NCI-H69 (cell line): ENCODE measurements around the gene RCSD1.
"Not testable (repeated sequence)": the region's sequence is repeated elsewhere in the genome, so short reads cannot be mapped to it uniquely, and the experiment has no call there.

ENCODE experiments used
- DNase-seq: peaks from one replicate; lab custom pipeline; 2025; lab: John Stamatoyannopoulos, UW

Gene RCSD1

DNA sequence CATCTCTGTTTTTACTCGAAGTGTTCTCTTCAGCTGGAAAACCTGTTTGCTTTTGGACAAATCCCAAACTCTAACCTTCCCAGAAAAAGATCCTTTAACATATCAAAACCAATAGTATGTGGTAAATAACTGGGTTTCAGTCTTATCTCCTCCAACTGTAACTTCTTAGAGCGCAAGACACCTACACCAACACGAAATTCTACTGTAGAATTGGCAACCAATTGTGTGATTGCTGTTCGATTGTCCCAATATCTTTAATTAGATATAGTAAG is 85.9 kb downstream of the RCSD1 start:
- DNase-seq: peak; percentile 52

DNA sequence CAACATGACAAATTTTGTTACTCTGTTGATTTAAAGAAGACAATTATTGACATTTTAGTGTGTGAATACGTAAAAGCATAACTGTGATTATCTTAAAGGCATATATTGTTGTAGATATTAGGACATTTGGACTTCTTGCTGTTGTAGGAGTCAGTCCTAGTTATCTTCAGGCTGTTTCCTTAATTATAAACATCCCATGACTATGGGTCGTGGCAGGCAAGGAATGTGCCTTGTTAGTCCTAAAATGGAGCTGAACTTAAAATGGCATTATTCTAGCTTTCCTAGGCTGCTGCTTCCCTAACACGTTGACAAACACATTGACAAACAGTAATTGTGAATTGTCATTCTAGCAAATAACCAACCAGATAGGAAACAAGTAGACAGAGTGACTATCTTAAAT is 87.3 kb downstream of the RCSD1 start:
- no peak for DNase-seq

DNA sequence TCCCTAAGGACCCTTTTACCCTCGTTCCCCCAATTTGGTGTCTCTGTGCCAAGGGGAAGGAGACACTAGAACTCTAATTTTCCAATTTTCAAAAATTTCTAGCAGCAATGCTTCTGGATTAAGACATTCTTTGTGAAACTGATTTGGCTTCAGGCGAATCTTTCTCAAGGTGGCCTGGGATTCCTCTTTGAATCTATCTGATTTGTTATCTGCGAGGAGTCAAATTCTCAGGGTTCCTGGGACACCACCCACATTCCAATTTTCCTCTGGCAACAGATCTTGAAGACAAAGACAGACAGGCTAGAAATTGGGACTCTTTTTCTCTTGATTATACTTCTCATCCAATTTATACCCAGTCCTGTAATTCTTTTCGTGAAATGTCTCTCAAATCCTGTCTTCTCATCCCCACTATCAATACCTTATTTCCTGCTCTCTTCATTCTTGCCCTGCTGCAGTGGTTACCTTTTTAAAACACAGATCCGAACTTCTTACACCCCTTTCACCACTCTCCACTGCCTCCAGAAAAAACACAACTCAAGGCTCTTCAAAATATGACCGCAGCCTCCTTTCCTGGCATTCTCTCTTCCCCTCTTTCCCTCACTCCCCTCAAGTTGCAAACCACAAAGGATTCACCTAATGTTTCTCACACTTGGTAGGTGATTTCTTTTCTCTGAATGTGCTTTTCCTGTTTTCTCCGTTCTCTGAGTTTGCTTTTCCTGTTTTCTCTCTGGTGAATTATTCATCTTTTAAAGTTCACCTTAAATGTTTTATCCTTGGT is 89.1 kb downstream of the RCSD1 start:
- DNase-seq: no peak

DNA sequence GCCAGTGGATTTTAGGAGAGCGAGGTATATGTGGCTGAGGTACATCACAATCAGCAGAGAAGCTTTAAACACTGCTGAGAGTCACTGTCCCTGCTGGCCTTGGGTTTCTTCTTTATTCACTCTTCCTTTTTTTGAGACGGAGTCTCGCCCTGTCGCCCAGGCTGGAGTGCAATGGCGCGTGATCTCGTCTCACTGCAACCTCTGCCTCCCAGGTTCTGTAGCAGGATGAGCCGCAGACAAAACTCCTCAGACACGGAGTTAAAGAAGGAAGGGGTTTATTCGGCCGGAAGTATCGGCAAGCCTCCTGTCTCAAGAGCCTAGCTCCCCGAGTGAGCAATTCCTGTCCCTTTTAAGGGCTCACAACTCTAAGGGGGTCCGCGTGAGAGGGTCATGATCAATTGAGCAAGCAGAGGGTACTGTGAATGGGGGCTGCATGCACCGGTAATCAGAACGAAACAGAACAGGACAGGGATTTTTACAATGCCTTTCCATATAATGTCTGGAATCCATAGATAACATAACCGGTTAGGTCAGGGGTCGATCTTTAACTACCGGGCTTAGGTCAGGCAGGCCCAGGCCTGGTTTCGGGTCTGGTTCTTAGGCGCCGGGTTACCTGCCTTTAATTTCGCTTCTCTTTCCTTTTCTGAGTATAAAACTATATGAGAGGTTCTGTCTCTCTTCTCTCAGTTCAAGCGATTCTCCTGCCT is 89.8 kb downstream of the RCSD1 start:
- not testable (repeated sequence) for DNase-seq

DNA sequence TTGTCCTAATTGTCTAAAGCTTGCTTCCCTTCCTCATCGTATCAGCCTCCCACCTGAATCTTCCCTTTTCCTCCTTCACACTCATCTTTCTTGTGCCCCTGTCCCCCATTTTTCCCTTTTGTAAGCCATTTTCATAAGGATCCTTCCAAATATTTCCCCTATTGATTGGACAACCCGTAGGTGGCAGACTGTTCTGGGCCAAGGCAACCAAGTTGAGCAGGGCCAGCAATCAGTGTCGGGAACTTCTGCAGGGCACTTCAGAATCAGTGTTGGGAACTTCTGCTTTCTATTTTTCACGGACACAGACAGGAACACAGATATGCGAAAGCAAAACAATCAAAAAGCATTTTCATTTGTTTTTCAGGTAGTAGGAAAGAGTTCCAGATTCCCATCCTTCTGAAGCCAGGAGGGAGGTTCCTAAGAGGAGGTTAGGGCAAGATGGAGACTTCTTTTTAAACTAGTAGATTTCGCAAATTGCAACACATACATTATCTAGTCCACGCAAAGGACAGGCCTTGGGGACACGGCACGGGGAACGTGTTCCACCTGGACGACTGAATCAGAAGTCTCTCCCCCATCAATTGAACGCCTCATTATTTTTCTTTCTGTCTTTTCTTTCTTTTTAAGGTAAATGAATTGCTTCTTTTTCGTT is 91.1 kb downstream of the RCSD1 start:
- peak; percentile 48 for DNase-seq

DNA sequence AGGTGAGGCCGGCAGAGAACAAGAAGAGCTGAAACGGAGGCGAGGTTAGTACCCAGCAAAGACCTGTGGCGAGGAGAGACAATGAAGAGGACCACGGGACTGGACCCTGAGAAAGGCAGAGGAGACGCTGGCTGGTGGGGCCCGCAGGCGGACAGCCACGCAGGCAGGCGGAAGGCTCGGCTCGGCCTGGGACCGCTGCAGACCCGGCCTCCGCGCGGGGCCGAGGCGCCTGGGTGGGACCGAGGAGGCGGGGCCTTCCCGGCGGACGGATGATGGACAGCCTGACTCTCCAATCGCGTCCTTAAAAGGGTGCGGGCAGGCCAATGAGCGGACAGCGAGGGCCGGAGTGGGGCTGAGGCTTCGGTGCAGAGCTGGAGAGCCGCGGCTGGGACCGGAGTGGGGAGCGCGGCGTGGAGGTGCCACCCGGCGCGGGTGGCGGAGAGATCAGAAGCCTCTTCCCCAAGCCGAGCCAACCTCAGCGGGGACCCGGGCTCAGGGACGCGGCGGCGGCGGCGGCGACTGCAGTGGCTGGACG is 91.7 kb downstream of the RCSD1 start, which contains the start of gene MPZL1:
TSS of gene MPZL1 (plus strand) at position 366 of the 535 bp plus-strand sequence. CDS start 170 bp downstream, outside the sequence.
- DNase-seq: peak; percentile 96

DNA sequence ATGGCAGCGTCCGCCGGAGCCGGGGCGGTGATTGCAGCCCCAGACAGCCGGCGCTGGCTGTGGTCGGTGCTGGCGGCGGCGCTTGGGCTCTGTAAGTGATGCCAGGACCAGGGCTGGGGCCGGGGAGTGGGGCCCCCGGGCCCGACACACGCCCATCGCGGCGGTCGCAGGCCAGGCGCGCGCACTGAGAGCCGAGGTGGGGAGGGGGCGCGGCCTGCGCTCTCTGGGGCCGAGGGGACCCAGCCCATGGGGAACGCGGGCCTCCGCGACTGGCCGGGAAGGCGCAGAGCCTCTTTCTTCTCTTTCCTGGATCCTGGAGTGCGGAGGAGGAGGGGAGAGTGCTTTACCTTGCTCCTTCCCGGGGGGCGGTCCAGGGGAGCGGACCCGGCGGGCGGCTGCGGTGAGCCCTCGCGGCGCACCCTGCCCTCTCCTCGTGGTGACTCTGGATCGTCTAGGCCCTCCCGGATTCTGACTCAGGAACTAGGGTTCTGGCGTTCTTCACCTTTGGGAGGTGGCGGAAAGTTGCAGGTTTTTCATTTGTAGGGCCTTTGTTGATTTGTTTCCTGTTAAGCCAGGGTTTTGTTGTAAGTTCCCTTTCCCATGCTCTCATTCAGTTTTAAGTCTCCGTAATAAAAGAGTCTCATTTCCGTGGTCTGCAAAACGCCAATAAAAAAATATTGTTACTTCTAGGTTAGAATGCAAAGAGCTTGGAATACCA is 92.3 kb downstream of the RCSD1 start:
- DNase-seq: peak; percentile 84

DNA sequence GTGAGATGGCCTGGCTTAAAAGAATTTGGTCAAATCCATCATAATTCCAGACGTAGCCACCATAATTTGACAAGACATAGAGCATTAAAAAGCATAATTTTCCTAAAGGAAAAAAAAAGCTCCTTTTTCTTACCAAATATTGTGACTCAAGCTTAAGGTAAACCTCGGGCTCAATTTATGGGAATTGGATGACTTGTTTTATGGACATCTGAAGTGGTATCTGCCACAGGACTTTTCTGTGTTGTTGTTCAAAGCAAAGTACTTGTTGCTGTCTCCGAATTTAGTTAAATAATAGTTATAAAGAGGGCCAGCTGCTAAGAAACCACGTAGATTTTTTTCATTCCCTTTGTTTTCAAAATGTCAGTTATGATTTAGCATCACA is 92.8 kb downstream of the RCSD1 start:
- DNase-seq: no peak

DNA sequence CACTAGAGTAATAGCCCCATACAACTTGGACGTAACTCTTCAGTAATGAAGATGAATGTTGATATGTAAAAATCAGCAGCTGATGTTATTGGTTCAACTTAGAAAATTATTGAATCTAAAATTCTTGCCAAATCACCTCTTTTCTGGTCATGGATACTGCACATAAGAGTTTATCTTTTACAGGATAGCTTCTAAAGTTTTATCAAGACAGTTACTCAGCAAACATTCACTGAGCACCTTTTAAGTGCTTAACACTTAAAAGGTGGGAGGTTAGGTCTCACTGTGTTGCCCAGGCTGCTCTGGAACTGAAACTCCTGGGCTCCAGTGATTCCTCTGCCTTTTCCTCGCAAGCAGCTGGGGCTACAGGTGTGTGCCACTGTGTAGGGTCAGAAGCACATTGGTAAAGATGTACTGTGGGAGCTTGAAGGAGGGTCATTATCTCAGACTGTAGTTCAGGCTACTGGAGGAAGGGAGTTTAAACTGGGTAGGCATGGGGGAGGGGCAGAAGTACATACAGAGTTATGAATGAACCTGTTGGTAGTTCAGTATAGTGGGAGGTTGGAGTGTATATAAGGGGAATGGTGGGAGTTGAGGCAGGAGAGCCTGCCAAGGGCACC is 93.8 kb downstream of the RCSD1 start:
- peak; percentile 33 for DNase-seq

DNA sequence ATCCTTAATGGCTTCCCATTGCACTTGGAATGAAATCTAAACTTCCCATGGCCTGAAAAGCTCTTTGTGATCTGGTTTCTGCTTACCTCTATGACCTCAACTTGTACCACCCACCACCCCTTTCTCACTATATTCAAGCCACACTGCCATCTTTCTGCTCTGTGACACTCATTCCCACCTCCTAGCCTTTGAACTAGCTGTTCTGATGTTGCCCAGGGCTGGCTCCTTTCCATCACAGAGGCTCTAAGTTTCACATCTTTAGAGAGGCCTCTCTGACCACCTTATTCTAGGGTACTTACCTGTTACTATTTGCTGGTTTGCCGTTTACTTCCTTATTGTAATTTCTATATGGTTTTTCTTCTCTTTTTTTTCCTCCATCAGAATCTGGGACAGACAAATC is 96.0 kb downstream of the RCSD1 start:
- no peak for DNase-seq

DNA sequence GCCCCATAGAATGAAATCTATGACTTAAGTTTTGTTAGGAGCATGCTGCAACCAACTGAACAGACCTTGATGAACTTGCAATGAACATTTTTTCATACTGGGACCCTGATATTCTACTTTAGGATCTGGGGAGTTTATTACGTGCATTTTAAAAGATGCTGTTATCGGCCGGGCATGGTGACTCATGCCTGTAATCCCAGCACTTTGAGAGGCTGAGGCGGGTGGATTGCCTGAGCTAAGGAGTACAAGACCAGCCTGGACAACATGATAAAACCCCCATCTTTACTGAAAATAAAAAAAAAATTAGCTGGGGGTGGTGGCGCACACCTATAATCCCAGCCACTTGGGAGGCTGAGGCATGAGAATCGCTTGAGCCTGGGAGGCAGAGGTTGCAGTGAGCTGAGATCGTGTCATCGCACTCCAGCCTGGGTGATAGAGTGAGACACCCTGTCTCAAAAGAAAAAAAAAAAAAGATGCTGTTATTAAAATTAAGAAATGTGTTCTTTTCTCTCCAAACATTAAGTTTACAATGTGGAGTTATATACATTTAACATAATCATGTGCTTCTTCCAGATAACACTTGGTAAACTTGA is 98.9 kb downstream of the RCSD1 start:
- no peak for DNase-seq

DNA sequence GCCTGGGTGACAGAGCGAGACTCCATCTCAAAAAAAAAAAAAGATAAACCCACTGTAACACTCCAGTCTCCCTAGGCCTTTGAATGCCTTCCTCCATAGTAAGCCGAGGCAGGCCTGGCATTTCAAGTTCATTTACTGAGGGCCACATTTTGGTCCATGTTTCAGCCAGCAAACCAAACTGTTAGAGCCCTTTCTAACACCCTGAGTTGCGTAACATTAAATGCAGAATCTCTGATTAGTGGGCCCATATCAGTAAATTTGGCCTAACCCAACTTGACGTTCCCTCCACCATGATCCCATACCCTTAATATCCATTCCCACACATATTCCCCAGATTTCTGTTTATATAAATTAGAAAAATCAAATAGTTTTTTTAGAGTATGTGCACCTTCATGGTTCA is 104.2 kb downstream of the RCSD1 start:
- DNase-seq: no peak

DNA sequence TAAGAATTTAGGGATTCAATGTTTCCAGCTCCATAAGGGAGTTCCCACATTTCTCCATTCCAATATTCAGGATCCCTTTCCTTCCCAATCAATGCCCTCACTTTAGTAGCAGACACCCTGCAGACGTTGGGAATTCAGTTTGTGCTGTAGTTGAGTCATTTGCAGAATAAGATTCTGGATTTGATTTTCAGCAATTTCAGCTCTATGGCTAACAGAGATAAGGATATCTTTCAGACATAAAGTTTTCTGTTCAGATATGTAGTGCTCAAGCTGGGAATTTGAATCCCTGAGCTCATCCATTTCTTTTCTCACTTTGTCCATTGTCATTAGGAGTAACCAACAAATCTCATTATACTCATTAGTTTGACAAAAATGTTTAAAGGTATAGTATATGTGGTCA is 104.8 kb downstream of the RCSD1 start:
- DNase-seq: no peak

DNA sequence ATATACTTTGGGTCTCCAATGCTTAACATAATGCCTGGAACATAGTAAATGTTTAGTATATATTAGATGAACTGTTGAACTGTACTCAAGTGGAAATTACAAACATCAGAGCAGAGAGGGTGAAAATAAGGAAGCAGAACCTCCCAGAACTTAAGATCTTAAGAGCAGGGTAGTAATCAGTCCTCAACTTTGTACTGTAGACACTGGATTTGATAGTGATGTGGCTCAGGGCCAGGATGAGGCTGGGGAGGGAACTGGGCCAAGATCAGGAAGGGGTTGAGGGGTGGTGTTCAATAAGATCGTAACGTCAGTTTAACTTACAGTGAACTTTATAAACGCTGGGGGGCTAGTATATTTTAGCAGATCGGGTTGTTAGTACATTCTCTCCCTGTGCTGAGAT is 107.1 kb downstream of the RCSD1 start:
- DNase-seq: no peak

DNA sequence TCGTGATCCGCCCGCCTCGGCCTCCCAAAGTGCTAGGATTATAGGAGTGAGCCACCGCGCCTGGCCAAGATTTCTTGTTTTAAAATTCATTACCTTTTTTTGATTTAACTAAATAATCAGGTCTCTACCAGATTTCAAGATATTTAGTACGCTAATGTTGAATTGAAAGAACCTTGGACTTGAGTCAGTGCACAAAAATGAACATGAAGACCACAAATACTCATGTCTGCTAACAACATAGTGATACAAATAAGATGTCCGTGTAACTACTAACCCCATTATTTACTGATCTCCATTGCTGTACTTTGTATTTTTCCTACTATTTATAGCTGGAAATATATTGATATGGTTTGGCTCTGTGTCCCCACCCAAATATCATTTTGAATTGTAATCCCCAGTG is 108.1 kb downstream of the RCSD1 start:
- no peak for DNase-seq

DNA sequence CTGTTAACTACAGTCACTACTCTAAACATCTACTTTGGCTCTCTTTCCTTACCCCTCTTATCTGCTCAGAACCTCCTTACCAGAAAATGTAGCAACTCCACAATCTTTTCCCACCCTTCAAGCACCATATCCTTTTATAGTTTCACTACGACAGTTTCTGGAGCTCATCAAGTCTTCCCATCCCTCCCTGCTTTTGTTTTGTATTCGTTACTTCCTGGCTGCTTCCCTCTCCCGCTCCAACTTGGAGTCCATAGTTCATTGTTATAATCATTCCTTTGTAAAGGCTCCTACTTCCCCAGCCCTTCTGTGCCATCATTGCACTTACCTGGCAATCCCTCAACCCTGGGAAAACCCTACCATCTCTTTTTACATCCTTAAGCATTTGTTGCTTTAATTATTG is 109.7 kb downstream of the RCSD1 start:
- no peak for DNase-seq

DNA sequence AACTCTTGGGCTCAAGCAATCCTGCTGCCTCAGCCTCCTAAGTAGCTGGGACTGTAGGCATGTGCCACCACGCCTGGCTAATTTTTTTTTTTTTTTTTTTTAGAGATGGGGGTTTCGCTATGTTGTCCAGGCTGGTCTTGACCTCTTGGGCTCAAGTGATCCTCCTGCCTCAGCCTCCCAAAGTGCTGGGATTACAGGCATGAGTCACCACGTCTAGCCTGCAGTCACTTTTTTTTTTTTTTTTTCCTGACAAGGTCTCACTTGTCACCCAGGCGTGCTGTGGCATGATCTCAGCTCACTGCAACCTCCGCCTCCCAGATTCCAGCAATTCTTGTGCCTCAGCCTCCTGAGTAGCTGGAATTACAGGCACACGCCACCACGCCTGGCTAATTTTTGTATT is 111.1 kb downstream of the RCSD1 start:
- DNase-seq: not testable (repeated sequence)

DNA sequence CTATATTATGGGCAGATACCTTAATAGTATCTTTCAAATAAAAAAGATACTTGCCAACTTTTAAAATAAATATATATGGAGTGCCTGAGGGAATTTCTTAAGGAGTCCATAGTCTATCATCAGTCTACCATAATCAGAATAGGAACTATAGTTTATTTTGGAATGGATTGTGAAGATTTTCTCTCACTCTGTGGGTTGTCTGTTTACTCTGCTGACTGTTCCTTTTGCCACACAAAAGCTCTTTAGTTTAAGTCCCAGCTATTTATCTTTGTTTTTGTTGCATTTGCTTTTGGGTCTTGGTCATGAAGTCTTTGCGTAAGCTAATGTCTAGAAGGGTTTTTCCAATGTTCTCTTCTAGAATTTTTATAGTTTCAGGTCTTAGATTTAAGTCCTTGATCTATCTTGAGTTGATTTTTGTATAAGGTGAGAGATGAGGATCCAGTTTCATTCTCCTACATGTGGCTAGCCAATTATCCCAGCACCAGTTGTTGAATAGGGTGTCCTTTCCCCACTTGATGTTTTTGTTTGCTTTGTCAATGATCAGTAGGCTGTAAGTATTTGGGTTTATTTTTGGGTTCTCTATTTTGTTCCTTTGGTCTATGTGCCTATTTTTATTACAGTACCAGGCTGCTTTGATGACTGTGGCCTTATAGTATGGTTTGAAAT is 112.5 kb downstream of the RCSD1 start:
- peak; percentile 56 for DNase-seq

DNA sequence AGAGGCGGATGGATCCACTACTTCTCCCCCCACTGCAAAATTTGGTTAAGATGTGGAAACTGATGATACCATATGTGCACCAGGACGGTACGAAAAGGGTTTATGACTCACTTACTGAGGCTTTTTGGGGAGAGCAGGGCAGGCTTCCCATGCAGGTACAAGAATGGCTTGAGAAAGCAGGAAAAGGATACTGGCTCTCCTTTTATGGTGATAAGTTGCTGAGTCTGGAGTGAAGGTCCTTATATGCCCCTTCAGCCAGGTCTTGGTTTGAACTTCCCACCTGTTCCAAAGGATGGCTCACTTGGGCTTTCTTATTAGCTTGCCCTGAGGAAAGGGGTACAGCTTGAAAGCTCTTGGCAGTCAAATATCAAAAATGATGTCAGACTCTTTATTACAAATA is 114.9 kb downstream of the RCSD1 start:
- no peak for DNase-seq

DNA sequence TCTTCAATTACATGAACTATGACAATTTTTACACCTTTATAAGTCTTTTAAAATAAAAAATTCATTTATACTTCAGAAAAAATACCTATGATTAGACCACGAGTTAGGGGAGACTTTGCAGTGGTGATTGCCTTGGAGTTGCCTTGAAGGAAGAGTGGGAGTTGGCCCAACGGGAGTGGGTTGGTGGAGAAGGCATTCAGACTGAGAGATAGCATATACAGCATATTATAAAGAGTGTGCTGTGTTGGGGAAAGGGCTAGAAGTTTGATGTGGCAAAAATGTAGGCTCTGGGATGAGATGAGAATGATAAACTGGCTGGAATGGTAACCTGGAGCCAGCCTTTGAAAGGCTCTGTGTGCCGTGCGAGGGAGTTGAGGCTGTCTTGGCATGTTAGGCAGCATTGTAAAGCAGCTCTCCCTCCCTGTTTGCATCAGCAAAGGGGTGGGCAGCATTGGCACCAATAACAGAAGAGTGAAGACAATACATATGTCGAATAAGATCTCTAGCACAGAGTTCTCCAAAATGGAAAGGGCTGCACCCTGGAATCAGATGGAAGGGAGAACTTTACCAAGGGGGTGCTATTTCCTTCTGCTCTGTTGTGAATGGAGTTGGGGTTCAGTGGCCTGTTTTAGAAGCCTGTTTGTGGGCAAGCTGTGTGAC is 116.1 kb downstream of the RCSD1 start:
- DNase-seq: no peak
